Stimulated activated CD4-positive, alpha-beta T cell treated with anti-CD3 and anti-CD28 coated beads, Interleukin-1b, Interleukin-23, amount 100 ng/mL, for 48 hours (primary cell): ENCODE results near the gene WASL.
"Not testable (repeated sequence)": the region's sequence is repeated elsewhere in the genome, so short reads cannot be mapped to it uniquely, and the experiment has no call there.

ENCODE experiments used
- DNase-seq: peaks from one replicate; pipeline ENCODE4 v3.0.0-alpha.2; 2020

WASL gene

DNA sequence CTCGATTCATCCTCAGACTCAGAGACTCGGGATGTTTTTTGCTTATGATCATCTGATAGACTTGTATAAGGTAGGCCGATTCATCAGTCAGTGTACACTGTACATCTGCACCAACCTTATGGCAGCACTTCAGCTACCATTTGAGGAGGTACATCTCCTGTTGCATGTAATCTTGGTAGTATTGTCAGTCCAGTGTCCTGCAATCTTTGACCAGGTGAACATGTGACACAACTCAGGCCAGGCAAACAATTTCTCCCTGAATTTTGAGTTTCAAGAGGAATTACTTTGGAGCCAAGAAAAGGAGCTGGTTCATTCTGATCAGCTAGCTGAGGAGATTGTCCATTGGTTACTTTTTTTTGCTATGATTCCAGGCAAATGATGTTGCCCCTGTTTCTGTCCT is 19.7 kb upstream of the WASL start:
- DNase-seq: no peak

DNA sequence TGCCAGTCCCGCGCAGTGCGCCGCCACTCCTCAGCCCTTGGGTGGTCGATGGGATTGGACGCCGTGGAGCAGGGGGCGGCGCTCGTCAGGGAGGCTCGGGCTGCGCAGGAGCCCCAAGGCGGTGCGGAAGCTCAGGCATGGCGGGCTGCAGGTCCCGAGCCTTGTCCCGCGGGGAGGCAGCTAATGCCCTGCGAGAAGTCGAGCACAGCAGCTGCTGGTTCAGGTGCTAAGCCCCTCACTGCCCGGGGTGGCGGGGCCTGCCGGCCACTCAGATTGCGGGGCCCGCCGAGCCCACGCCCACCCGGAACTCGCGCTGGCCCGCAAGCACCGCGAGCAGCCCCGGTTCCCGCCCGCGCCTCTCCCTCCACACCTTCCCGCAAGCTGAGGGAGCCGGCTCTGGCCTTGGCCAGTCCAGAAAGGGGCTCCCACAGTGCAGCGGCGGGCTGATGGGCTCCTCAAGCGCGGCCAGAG is 14.4 kb upstream of the WASL start:
- no peak for DNase-seq

DNA sequence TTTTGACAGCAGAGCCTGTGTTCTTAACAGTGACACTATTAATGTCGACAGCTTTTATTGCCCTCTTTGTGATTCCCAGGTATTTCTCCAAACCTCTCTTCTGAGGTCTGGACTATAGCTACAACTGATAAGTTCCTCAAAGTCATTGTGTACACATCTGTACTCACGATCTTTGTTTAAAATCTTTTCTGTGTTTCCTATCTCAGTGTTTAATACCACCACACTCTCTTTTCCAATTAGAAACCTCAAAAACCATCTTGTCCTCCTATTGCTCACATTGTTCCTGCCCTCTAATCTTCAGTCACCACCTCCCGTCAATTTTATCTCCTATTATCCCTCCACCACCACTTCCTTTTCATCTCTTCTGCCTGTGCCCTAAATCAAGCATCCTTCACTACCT is 12.9 kb upstream of the WASL start:
- DNase-seq: no peak

DNA sequence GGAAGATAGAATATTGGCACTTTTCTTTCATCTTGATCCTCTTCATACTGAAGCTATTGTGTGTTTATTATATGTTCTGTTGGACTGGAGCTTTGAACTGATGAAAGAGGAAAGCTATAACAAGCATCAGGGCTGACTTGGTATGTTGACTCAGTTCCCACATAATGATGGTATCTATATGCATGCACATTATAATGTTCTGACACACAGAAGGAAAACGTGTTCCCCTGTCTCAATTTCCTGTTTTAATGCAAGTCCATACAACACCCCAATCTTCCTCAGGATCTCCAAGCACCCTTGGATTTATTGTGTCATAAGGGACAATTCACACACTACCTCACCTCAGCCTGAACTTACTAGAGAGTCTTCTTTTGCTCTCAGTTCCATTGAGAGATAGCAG is 8.3 kb upstream of the WASL start:
- no peak for DNase-seq

DNA sequence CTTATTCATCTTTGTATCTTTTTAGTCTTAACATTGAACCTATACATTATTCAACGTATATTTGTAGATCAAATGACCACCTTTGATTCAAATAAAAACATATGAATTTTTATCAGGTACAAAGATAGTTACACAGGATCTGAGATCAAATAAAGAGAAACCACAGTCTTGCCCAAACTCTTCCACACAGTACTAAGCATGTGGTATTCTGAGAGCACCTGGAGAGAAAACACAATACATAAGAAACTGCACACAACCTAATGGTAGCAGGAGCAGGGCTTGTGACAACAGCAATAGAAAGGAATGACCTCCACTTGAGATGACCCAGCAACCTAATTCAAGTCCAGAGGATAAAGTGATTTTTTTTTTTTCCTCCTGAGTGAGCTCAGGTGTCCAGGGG is 6.5 kb upstream of the WASL start:
- DNase-seq: no peak

DNA sequence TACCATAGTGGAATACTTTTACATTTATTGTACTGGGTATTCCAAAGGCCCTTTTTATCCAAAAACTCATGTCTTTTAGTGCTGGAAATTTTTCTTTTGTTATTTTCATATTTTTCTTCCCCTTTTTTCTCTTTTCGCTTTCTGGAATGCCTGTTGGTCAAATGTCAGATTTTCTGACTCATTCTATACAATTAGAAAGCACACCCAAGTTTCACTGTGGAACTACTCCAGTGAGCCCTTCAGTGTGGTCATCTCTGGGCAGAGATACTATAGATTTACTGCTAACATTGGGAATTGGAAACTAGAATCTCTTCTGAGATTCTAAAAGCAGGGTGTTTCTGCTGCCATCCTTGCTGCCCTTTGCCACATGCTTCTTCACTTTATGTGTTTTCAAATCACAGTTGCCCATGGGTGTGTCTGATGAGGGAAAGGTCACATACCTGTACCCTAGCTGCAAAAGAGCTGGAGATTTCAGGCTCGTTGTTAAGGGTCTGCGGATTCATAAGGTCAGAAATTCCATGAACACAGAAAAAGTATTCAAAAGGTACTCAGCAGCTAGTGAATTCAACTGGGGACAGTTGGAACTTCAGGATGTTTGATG is 5.6 kb upstream of the WASL start:
- no peak for DNase-seq

DNA sequence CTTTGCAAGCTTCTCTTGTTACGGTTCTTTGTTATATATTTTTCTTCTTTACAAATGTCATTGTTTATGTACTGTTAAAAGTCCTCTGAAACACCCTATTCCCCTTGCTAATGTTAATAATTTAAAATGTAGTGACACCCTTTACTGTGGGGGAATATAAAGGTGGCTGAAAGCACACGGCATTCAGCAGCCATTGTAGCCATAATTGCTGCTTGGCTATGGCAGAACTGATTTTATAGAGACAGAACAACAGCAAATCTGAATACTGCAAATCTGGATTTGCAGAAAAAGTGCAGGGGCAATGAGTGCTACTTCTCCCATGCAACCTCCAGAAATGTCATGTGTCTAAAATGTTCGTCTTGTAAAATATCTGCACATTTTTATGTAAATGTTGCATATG is 3.7 kb upstream of the WASL start:
- DNase-seq: no peak

DNA sequence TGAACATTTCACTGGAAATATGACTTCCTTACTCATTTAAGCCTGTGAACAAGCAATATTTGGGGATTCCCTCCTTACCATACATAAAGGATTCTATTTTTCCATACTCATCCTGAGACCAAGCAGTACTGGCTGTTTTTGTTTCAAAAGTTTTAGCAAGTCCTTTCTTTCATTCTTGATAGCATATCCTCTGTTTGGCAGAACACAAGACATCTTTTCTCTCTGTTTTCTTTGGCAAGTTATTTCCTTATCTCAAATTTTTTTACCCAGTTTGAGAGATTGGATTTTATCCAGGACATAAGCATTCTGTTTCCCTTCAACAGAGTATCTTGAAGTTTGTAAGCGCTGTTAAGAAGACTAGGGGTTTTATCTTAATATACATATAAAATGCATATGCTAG is 3.0 kb upstream of the WASL start:
- no peak for DNase-seq

DNA sequence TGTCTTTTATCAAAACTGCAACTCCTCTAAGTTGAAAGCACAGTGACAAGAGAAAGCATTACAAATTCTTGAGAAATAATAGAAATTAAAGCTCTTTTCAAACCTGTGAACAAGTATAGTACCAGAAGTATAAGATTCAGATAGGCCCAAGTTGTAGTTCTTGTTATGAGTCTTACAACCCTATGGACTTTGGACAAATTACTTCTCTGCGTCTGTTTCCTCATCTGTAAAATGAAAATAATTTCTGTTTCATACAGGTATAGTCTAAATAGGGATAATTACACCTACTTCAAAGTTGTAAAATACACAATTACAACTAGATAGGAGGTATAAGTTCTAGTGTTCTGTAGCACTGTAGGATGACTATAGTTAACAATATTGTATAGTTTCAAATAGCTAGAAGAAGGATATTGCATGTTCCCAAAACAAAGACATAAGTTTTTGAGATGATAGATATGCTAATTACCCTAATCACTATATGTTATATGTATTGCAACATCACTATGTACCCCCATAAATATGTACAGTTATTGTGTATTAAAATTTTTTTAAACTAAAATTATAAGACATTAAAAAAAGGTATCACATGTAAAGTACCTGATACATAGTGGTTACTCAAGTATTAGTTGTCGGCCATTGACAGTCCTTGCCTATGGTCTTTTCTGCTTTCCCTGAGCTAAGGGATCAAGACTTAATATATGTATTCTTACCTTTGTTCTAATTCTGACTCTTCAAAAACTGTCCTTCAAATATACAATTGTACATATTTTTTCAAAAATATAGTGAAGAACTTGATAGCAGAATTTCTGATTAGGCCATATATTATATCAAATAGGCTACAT is 1.8 kb upstream of the WASL start:
- no peak for DNase-seq

DNA sequence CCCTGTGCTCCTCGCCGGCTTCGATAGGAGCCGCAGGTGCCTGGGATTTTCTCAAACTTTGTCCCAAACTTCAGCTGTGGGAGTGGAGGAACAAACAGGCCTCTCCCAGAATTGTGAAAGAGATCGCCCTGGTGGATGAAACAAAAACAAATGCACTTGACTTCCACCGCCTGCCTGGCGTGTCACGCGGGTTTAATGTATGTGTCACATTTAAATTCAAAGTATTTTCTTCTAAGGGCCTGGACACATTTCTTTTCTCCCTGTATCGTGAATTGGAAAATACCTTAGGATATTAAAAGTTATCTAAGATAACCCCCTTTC is 694 bp upstream of the WASL start:
- peak; percentile 44 for DNase-seq

DNA sequence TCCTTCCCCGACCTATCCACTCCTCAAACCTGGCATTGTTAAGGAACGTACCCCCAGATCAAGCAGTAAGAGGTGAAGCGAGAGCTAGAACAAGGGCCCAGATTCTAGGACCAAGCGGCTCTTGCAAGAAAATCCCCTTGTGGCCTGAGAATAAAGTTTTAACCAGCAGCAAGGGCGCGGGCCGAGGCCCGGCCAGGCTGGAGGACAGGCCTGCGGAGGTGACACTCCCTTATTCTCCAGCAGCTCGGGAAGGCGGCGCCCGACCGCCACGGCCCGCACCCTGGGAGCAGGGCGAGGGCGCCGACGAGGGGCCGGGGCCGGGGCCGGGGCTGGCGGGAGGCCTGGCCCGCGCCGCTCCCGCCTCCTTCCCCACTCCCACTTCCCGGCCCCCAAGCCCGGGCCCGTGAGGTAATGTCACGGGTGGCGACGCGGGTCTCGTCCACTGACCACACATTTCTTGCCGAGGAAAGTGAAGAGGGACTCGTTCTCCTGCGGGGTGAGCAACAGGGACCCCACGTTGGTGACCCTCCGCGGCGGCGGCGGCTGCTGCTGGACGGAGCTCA is 551 bp downstream of the WASL start:
- DNase-seq: peak; percentile 14

DNA sequence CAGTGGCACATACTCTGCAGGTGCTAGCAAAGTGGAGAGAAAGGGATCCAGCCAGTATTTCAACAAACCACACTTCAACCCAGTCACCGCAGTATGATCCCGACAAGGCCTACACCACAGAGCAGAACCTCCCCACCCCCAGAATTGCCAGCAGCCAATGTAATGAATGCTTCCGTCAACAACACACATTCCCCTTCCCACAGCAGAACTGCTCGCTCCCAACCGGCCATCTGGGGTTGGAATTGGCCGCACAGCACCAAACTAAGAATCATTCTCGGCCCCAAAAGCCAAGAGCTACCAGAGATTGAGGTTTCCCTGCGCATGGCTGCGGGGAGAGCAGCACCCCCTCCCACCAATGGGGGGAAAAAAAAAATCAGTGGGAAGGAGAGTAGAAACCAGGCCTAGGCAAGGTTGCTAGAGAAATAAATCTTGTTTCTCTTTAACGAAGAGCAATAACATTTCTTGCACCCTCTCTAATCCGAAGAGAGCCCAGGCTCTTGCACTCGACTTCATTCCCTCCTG is 1.1 kb downstream of the WASL start:
- DNase-seq: peak; percentile 20

DNA sequence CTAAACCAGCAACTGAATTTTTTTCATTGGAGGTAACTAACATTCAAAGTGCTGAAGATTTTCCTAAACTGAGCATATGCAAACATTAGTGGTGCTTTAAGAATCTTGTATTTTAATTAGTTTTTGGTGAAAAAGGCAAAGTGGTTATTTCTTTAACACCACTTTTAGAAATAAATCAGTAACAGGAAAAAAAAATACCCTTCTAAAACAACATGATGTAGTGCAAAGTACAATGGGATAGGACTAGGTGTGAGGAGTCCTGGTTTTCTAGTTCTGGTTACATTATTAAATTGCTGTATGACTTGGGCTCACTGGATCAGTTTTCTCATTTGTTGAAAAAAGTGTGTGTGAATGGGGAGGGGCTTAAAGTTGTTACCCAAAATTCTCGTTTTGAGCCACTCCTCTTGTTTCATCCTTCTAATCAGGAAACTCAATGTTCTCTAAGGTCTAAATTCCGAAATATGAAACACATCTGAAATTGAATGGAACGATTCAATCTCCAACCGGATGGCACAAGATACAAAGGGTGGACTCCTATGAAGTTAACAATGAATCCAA is 1.8 kb downstream of the WASL start:
- DNase-seq: no peak

DNA sequence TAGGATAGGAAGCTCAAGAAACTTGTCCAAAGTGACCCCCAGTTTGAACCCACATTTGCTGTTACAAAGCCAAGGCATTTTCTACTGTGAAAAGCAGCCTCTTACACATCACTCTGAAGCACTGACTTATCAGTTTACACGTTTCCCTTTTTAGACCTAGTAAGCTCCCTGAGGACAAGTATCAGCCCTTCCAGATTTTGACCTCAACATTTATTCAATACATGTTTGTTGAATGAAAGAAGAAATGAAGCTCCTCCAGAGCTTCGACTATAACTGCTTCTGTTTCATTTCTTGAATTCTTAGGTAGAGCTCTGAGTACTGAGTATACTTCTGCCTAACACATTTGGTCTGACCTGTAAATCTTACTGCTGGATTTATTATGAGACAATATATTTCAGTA is 2.7 kb downstream of the WASL start:
- DNase-seq: no peak

DNA sequence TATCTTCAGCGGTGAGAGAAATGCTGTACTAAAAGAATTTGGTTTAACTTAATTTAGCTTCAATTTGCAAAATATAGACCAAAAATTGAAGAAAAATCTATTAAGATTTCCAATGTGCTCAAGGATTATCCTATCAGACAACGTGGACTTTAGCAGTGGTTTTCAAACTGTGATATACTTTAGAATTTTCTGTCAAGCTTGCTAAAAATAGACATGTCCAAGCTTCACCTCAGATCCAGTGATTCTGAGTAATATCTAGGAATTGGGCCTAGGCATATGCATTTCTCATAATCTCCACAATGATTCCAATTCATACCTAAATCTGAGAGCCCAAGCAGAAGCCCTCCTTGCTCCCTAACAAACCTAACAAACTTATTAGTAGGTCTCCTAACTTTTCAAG is 3.4 kb downstream of the WASL start:
- no peak for DNase-seq

DNA sequence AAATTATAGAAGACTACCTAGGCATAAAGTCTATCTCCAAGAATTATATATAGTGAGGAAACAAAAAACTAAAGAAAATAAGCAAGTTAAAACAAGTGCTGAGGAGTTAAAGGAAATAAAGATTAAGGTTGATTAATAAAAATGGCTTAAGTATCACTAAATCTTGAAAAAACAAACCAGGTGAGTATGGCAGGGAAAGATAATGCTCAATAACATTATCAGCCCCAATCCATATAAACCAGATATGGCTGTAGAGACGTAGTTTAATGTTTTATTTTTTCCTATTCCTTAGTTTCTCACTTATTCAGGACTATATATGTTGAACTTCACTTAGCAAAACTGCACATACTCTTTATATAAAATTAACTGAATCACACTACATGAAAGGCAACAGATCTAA is 4.4 kb downstream of the WASL start:
- no peak for DNase-seq

DNA sequence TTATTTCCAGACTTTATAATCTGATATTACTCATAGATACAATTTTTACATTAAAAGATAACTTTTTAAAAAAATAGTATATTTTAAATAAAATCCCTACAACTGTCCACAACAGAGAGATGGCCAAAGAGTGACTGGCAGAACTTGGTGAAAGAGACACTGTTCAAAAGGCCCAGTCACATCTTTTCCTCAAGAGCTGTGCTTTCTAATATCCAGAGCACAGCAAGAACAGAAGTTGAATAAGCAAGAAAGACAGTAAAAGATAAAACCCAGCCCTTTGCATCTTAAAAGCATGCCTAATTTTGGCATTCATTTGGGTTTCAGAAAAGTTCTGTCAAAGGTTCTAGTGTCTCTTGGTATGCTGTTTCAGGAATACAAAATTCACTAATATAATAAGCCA is 6.9 kb downstream of the WASL start:
- no peak for DNase-seq

DNA sequence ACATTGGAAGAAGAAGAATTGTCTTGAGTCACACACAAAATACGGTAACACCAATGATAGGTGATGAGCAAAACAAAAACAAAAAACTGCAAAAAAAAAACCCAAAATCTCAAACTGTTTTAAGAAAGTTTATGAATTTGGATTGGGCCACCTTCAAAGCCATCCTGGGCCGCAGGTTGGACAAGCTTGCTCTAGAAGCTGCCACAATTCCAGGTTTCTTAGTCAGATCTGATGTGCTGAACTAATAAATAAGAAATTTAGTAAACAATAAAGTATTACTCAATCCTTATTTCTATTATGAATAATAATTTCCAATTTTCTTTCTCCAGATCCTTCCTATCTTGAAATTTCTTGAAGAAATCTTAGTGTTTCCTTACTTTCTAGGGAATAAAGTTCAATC is 10.0 kb downstream of the WASL start:
- no peak for DNase-seq

DNA sequence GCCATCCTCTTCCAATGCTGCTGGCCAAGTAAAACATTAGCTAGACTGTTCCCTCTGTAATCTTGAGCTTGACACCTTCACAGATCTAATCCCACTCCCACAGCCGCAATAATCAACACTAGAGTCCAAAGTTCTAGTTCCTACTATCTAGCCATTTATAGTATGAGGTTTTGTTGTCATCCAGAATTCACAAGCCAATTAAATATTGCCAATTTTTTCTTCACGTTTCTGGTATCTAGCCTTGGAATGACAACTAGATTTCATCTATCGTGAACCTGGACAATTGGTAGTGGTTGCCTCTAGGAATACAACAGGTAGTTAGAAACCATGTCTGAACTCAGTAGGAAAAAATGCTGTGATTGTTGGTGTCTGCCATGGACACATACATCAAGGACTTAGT is 10.4 kb downstream of the WASL start:
- no peak for DNase-seq

DNA sequence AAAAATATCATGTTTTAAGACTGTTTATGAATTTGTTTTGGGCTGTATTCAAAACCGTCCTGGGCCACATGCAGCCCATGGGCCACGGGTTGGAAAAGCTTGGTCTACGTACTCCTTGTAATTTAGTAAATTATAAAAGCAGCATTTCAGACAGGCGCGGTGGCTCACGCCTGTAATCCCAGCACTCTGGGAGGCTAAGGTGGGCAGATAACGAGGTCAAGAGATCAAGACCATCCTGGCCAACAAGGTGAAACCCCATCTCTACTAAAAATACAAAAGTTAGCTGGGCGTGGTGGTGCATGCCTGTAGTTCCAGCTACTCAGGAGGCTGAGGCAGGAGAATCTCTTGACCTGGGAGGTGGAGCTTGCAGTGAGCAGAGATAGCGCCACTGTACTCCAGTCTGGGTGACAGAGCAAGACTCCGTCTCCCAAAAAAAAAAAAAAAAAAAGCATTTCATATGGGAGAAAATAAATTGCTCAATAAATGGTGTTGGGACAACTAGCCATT is 11.6 kb downstream of the WASL start:
- DNase-seq: not testable (repeated sequence)

DNA sequence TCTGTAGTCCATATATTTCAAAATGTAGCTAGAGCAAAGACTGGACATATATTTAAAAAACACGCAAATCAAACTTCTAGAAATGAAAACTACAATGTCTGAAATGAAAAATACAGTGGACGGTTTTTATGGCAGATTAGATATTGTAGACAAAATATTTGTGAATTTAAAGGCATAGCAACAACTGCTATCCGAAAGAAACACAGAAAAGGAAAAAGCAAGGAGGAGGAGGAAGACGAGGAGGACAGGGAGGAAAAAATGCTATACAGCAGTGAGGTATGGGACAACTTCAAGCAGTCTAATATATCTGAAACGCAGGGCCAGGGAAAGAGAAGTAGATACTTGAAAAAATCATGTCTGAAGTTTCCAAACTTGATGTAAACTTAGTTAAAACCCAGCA is 13.3 kb downstream of the WASL start:
- no peak for DNase-seq

DNA sequence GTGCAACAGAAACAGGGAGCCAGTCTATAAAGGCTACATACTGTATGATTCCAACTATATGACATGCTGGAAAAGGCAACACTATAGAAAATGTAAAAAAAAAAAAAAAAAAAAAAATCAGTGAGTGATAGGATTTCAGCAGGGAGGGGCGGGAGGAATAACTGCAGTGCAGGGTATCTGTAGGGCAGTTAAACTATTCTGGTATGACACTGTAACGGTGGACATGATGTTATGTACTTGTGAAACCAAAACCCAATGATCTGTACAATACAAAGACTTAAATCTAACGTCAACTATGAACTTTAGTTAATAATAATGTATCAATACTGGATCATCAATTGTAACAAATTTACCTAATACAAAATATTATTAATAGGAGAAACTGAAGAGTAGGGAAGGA is 14.3 kb downstream of the WASL start:
- DNase-seq: no peak

DNA sequence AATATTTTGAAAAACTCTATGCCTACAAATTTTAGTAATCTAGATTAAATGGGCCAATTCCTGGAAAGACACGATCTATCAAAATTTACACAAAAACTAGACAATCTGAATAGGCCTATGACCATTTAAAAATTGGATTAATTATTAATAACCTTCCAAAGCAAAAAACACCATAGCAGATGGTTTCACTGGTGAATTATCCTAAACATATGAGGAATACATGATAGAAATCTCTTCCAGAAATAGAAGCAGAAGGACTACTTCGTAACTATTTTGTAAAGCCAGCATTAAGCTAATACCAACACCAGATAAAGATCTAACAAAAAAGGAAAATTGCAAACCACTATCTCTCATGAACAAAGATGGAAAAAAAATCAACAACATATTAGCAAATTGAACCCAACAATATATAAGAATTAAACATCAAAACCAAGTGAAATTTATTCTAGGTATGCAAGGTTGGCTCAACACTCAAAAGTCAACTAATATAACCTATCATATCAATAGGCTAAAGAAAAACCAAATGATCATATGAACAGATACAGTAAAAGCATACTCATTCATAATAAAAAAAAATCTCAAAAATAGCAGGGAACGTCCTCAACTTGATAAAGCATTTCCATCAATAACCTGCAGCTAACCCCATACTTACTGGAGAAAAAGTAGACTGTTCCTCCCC is 16.3 kb downstream of the WASL start:
- DNase-seq: no peak
